ENCODE data around the gene FGF22.

FGF22 gene

DNA sequence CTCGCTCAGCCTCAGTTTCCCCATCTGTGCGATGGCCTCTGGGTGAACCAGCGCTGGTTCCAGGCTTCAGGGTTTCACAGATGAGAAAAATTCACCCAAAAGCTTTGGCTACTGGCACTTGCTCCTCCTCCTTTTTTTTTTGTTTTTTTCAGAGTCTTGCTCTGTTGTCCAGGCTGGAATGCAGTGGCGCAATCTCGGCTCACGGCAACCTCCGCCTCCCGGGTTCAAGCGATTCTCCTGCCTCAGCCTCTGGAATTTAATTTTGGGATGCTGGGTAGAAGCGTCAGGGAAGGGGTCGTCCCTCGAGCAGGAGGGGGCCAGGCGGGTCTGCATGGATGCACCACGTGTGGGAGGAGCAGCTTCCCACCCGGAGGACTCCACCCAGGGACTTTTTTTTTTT, 48.5 kb downstream of the FGF22 start:
- H3K4me3 ChIP-seq (ENCODE audit: low read length) = no peak overlapping the region
- TF ChIP-seq, protein P1, sequence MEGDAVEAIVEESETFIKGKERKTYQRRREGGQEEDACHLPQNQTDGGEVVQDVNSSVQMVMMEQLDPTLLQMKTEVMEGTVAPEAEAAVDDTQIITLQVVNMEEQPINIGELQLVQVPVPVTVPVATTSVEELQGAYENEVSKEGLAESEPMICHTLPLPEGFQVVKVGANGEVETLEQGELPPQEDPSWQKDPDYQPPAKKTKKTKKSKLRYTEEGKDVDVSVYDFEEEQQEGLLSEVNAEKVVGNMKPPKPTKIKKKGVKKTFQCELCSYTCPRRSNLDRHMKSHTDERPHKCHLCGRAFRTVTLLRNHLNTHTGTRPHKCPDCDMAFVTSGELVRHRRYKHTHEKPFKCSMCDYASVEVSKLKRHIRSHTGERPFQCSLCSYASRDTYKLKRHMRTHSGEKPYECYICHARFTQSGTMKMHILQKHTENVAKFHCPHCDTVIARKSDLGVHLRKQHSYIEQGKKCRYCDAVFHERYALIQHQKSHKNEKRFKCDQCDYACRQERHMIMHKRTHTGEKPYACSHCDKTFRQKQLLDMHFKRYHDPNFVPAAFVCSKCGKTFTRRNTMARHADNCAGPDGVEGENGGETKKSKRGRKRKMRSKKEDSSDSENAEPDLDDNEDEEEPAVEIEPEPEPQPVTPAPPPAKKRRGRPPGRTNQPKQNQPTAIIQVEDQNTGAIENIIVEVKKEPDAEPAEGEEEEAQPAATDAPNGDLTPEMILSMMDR (IDR thresholded peaks at IDR 0.05; ENCODE audit: insufficient read depth, low read depth, low read length, missing control alignments) = no peak
- no peak for DNase-seq (ENCODE audit: low read depth)

DNA sequence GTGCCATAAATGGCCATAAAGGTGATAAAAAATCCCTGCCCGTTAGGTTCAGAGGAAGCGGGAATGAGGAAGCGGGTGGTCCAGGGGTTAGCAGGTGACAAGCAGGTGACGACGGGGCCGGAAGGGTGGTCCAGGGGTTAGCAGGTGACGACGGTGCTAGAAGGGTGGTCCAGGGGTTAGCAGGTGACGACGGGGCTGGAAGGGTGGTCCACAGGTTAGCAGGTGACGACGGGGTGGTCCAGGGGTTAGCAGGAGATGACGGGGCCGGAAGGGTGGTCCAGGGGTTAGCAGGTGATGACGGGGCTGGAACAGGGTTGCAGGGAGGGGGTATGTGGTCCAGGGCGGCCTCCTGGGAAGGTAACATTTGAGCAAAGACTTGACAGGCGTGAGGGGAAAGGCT, 49.3 kb downstream of the FGF22 start:
- TF ChIP-seq, protein P1 (IDR thresholded peaks at IDR 0.05; ENCODE audit: insufficient read depth, low read depth, low read length, missing control alignments) = no peak

DNA sequence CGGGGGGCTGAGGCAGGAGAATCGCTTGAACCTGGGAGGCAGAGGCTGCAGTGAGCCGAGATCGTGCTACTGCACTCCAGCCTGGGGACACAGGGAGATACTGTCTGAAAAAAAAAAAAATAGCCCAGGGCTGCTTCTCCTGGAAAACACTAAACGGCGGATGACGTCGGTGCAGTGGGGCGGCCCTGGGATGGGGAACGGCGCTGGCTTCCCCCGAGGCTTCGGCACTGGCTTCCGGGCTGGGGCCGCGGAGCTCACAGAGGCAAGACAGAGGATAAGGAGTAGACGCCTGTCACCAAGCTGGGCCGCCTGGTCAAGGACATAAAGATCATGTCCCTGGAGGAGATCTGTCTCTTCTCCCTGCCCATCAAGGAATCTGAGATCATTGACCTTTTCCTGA, 50.5 kb downstream of the FGF22 start:
- TF ChIP-seq, protein P1 (IDR thresholded peaks at IDR 0.05; ENCODE audit: insufficient read depth, low read depth, low read length, missing control alignments) = no peak
- H3K4me3 ChIP-seq (ENCODE audit: low read length) = no peak overlapping the region
- no peak for DNase-seq (ENCODE audit: low read depth)

More for the DNA sequence above, 49.3 kb downstream of the FGF22 start:
- DNase-seq (ENCODE audit: low read depth) = no peak
- no peak overlapping the region for H3K4me3 ChIP-seq (ENCODE audit: low read length)

Data from epithelial cell of esophagus (primary cell).